GM06990 (cell line): ENCODE data around the gene PLA2G12A.

Experiments used
- DNase-seq: peaks from one replicate; pipeline ENCODE4 v3.0.0-alpha.2; 2011; ENCODE audit not compliant: insufficient read length; ENCODE audit errors: extremely low read depth
- H3K27me3 ChIP-seq: replicated peaks from 2 replicates; pipeline ENCODE4 v1.6.0; 2011; ENCODE audit warnings: low read length; ENCODE audit not compliant: control insufficient read depth, insufficient read depth
- H3K36me3 ChIP-seq: 2 replicates; pipeline ENCODE4 v1.5.1; 2011; ENCODE audit warnings: low read length; ENCODE audit not compliant: control insufficient read depth, insufficient read depth
- H3K4me3 ChIP-seq: replicated peaks from 2 replicates; pipeline ENCODE4 v1.5.1; 2011; ENCODE audit warnings: low read depth, mild to moderate bottlenecking, control low read depth, low read length
- CTCF ChIP-seq: IDR thresholded peaks from 2 replicates; pipeline ENCODE4 v1.5.1; 2011; ENCODE audit warnings: low read length, control low read depth, mild to moderate bottlenecking, inconsistent platforms; ENCODE audit not compliant: insufficient read depth, poor library complexity, severe bottlenecking

PLA2G12A gene

GRCh38 chr4:109673303-109673702 lies 56.6 kb downstream of the PLA2G12A start:
- Histone ChIP-seq H3K4me3 (no peak overlapping the region), H3K27me3 (no peaks in the 10 kb centered on the region), H3K36me3 (no peaks in the 10 kb centered on the region)
- TF ChIP-seq CTCF: no peak
- no peak for DNase-seq

GRCh38 chr4:109672169-109672930 lies 57.5 kb downstream of the PLA2G12A start:
- no peak overlapping the region for H3K4me3 ChIP-seq
- no peak for DNase-seq
- TF ChIP-seq CTCF: no peak
- no peaks in the 10 kb centered on the region for H3K36me3 ChIP-seq
- no peaks in the 10 kb centered on the region for H3K27me3 ChIP-seq

GRCh38 chr4:109671350-109671749 lies 58.5 kb downstream of the PLA2G12A start:
- H3K4me3 ChIP-seq: no peak overlapping the region
- DNase-seq: no peak
- H3K27me3 ChIP-seq: no peaks in the 10 kb centered on the region
- no peak for TF ChIP-seq CTCF
- H3K36me3 ChIP-seq: no peaks in the 10 kb centered on the region

GRCh38 chr4:109665783-109666485 lies 63.9 kb downstream of the PLA2G12A start:
- no peak overlapping the region for H3K4me3 ChIP-seq
- no peaks in the 10 kb centered on the region for H3K27me3 ChIP-seq
- no peak for TF ChIP-seq CTCF
- no peak for DNase-seq
- peaks cover 2% of the 10 kb centered on the region; the same call in 1 of the 2 replicates for H3K36me3 ChIP-seq

- no peak for TF ChIP-seq CTCF
- H3K36me3 ChIP-seq: peaks cover 2% of the 10 kb centered on the region; the same call in 1 of the 2 replicates
These were observed 67.1 kb downstream of the PLA2G12A start for GRCh38 chr4:109662771-109663170.

More at GRCh38 chr4:109662771-109663170, 67.1 kb downstream of the PLA2G12A start:
- Histone ChIP-seq H3K4me3 (no peak overlapping the region), H3K27me3 (no peaks in the 10 kb centered on the region)
- no peak for DNase-seq
